Measurements from ENCODE around the gene CENPK. TPM values are rescaled to one million over a fixed set of nuclear protein-coding genes. Genes with fewer than 3 reads are reported as not detected.
"Not testable (repeated sequence)": the region's sequence is repeated elsewhere in the genome, so short reads cannot be mapped to it uniquely, and the experiment has no call there.

CENPK gene, protein sequence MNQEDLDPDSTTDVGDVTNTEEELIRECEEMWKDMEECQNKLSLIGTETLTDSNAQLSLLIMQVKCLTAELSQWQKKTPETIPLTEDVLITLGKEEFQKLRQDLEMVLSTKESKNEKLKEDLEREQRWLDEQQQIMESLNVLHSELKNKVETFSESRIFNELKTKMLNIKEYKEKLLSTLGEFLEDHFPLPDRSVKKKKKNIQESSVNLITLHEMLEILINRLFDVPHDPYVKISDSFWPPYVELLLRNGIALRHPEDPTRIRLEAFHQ
- total RNA-seq = 4.4 and 12.4 TPM in 2 replicates

DNA sequence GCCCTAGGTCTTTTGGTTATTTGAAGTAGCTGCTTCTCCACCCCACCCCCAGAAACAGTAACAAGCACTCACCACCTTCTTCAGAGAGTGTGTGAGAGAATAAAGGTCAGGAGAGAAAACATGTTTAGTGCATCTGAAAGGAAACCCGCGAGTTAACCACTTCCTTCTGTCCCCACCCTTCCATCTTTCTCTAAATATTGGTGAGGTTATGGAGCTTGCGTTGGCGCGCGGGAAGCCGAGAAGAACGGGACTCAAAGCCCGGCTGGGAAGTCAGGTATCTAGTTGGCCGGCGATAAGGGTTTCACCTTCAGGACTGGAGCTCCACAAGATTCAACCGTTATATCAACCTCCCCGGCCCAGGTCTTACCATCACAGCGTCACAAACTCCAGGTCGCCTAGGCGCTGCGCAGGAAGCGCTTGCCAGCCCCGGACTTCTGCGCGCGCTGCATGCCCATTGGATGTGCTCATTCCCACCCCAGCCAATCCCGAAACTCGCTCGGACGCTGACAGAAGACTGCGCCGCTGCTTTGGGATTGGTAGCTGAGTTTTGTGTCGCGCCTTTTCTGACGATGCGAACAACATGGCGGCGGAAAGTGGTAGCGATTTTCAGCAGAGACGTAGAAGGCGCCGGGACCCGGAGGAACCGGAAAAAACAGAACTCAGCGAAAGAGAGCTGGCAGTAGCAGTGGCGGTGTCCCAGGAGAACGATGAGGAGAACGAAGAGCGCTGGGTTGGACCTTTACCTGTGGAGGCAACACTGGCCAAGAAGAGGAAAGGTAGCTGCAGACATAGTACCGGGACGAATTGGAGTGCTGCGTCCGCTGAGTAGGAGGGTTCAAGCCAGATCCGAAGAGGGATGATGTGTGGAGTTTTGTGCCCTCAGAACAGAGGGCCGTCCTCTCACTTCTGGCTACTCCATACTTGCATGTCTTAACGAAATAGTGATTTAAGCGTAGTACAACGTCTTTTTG, at the start of gene CENPK, which contains the start of gene PPWD1:
Gene CENPK (minus strand): TSS at position 438 of the 971 bp plus-strand sequence. CDS start 8,261 bp downstream, outside the sequence.
Gene PPWD1 (plus strand): TSS at position 566 of the 971 bp plus-strand sequence. CDS start 15 bp downstream, at position 581.
- DNase-seq (ENCODE audit: extremely low read depth, low read depth, low spot score) = peak; percentile 83

DNA sequence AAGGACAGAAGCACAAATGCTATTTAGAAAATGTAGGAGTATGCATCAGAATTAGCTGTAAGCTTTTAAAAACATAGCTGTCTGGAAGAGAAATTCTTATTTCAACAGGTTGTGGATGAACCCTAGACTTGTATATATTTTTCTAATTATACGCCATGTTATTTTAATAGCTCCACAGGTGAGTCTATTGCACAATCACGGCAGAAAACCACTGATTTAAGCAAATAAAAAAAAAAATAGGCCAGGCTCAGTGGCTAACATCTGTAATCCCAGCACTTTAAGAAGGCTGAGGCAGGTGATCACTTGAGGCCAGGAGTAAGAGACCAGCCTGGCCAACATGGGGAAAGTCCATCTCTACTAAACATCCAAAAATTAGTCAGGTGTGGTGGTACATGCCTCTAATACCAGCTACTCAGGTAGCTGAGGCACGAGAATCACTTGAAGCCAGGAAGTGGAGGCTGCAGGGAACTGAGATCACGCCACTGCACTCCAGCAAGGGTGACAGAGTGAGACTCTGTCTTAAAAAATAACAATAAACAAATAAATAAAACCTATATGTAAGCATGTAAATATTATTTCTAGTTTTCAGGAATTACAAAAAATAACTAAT, 49.4 kb upstream of the CENPK start:
- DNase-seq (ENCODE audit: extremely low read depth, low read depth, low spot score) = no peak

DNA sequence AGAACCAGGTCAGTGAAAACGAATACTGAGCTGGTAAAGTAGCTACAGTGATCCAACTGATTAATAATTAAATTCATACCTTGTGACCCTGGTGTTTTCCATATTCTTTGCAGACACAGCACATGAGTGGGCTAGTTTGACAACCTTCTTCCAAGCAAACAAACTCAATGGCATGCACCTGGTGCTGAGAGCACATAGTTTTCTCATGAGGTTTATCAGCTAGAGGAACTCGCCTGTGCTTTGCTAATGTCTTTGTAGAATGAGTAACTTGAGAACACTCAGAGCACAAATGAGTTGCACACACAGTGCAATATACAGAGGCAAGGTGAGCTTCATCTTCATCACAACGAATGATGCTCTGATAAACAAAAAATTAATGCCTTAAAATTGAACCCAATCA, 48.6 kb upstream of the CENPK start:
- DNase-seq (ENCODE audit: extremely low read depth, low read depth, low spot score) = no peak

DNA sequence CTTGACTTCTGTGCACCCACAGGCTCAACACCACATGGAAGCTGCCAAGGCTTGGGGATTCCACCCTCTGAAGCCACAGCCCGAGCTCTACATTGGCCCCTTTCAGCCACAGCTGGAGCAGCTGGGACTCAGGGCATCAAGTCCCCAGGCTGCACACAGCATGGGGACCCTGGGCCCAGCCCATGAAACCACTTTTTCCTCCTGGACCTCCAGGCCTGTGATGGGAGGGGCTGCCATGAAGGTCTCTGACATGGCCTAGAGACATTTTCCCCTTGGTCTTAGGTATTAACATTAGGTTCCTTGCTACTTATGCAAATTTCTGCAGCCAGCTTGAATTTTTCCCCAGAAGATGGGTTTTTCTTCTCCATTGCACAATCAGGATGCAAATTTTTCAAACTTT, 38.8 kb upstream of the CENPK start:
- not testable (repeated sequence) for DNase-seq (ENCODE audit: extremely low read depth, low read depth, low spot score)

DNA sequence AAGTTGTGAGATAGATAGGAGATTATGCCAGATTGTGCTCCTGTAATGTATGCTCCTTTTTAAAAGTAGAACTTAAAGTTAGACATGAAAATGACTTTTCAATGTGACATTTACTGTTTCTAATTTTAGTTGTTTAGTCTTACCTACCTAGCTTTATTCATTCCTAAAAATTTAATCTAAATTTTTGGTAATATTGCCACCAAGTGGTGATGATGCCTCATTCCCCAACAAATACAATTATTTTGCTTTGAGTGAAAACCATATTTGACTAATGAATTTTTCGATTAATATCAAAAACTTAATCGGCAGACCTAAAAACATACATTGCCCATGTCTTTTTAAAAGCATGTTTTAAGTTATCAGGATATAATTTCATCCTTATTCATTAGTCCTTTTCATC, 25.7 kb upstream of the CENPK start:
- no peak for DNase-seq (ENCODE audit: extremely low read depth, low read depth, low spot score)

DNA sequence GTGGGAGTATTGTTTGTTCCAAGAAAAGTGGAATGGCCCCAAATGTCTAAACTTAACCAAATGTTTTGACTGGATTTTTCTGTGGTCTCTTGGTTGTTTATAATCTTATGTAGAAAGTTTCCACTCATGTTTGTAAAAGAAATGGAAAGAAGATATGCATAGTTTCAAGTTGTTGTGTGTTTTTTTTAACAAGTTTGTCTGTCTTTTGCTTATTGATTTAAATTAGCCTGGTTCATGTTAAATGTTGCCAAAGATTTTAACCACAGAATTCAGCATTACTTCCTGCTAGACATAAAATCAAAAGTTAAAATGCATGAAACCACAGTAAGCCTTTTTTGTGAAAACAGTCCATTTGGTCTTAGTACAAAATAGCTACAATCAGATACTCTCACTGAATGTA, 14.2 kb upstream of the CENPK start:
- DNase-seq (ENCODE audit: extremely low read depth, low read depth, low spot score) = no peak

DNA sequence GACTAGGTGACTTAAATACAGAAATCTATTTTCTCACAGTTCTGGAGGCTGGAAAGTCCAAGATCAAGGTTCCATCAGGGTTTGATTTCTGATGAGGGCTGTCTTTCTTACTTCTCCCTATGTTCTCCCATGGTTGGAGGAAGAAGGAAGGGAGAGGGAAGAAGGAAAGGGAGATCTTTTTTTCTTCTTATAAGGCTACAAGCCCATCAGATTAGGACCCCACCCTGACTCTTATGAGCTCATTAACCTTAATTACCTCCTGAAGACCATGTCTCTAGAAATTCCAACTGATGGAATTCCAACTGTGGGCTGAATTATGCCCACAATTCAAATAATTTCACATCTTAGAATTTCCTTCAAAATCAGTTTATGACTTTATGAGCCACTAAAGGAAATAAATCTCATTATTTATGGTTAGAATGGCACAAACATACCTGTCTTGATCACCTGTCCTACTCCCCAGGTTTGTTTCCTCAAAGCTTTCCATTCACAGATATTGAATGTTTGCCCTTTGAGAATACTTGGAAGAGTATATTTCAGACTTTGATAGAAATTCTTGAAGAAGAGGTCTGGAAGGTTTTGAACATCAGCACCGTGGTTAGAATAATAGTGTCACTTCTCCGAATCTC, 7.7 kb upstream of the CENPK start:
- no peak for DNase-seq (ENCODE audit: extremely low read depth, low read depth, low spot score)

DNA sequence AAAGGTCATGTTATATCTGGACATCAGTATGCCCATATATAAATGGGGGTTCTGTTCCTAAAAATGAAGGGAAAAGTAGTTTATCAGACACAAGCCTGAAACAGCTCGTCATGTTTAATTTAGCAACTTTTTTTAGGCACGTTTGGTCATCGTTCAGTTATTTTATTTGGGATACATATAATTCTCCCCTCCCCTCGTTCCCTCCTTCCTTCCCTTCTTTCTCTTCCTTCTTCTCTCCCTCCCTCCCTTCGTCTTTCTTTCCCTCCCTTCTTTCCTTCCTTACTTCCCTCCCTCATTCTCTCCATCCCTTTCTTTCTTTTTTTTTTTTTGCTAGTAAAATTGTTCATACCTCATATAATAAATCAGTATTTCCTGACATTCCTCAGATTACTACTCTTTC, 3.5 kb upstream of the CENPK start:
- DNase-seq (ENCODE audit: extremely low read depth, low read depth, low spot score) = no peak

DNA sequence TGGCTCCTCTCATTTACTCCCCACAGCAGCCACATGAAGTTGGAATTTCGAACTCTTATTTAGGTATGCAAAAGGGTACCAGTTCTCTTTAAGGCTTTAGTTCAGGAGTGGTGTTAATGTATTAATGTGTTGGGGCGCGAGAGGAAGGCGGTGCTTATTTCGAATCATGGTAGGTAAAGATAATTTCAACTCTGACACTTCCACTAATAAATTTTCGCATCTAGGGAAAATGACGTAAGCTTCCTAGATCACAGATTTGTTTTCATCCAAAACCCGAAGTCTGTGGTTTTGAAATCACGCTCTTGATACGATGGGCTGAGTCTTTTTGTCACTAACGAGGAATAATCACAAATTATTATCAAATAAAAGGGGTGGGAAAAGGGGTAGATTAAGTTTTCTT, 809 bp upstream of the CENPK start:
- no peak for DNase-seq (ENCODE audit: extremely low read depth, low read depth, low spot score)

DNA sequence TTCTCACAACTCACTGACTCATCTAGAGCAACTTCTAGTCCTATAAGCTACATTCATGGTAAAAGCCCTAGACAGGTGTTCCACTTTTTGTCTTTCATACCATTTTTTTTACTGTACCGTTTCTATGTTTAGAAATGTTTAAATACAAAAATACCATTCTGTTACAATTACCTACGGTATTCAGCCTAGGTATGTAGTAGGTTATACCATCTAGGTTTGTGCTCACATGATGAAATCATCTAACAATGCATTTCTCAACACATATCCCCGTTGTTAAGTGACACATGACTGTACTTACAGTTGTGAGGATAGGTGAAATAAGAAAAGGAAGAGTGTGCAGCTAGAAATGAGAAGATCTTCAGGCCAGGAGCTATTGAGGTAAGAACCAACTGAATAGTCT, 6.2 kb downstream of the CENPK start:
- DNase-seq (ENCODE audit: extremely low read depth, low read depth, low spot score) = no peak

DNA sequence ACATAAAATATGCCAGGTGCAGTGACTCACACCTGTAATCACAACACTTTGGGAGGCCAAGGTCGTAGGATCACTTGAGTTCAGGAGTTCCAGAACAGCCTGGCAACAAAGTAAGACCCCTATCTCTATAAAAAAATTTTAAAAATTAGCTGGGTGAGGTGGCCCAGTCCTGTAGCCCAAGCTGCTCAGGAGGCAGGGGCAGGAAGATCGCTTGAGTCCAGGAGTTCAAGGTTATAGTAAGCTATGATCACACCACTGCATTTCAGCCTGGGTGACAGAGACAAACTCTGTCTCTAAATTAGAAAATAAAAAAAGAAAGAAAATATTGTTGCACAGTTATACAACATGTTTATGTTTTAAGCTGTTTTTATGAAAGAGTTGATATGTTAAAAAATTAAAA, 6.8 kb downstream of the CENPK start:
- no peak for DNase-seq (ENCODE audit: extremely low read depth, low read depth, low spot score)

DNA sequence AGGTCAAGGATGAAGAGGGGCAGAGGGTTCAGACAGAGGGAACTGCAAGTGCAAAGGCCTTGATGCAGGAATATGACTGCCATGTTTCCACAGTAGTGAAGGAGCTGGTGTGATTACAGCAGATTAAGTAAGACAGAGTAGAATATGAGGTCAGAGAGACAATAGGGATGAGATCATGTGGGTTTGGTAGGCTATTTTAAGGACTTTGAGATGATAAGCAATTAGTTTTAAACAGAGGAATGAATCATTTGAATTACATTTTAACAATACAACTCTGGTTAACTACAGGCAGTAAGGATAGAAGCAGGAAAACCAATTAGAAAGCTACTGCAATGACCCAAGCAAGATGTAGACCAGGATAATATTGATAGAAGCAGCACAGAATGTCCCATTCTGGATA, 7.7 kb downstream of the CENPK start:
- no peak for DNase-seq (ENCODE audit: extremely low read depth, low read depth, low spot score)

DNA sequence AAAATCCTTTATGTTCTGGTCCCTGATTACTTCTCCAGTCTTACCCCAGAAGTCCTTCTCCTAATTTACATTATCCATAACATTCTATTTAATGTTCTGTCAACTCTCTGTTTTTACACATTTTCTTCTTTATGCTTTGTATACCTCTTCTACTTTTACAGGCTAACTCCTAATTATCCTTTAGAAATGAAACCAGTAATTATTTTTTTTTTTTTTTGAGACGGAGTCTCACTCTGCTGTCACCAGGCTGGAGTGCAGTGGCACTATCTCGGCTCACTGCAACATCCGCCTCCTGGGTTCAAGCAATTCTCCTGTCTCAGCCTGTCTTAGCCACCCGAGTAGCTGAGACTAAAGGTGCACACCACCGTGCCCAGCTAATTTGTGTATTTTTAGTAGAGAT, 9.0 kb downstream of the CENPK start:
- DNase-seq (ENCODE audit: extremely low read depth, low read depth, low spot score) = no peak

DNA sequence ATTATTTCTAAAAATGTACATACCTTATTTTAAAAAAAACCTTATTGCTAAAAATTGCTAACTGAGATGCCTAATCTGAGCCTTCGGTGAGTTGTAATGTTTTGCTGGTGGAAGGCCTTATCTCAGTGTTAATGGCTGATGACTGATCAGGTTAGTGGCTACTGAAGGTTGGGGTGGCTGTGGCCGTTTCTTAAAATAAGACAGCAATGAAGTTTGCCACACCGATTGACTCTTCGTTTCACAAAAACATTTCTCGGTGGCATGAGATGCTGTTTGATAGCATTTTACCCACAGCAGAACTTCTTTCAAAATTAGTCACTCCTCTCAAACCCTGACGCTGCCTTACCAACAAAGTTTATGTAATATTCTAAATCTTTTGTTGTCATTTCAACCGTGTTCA, 14.7 kb downstream of the CENPK start:
- no peak for DNase-seq (ENCODE audit: extremely low read depth, low read depth, low spot score)

DNA sequence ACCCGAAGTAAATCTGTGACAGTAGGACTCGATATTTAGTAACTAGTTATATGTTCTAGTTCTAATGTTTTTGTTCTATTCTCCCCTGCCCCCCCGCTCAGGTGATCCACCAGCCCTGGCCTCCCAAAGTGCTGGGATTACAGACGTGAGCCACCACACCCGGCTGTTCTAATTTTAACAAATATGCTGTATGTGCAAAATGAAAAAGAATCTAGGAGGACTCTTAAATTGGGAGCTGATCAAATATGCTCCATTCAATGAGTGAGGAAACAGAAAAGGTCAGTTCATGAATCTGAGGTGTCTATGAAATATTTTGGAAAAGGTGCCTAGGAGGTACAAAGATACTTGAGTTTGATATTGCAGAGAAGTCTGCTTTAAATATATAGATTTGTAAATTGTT, 16.8 kb downstream of the CENPK start:
- DNase-seq (ENCODE audit: extremely low read depth, low read depth, low spot score) = no peak

DNA sequence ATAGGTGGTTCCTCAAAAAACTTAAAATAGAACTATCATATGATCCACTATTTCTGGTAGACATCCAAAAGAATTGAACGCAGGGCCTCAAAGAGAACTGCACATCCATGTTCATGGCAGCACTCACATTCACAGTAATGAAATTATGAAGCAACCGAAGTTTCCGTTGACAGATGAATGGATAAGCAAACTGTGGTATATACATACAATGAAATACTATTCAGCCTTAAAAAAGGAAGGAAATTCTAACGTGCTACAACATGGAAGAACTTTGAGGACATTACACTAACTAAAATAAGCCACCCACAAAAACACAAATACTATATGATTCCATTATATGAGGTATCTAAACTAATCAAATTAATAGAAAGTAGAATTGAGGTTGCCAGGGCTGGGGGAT, 18.5 kb downstream of the CENPK start:
- no peak for DNase-seq (ENCODE audit: extremely low read depth, low read depth, low spot score)

DNA sequence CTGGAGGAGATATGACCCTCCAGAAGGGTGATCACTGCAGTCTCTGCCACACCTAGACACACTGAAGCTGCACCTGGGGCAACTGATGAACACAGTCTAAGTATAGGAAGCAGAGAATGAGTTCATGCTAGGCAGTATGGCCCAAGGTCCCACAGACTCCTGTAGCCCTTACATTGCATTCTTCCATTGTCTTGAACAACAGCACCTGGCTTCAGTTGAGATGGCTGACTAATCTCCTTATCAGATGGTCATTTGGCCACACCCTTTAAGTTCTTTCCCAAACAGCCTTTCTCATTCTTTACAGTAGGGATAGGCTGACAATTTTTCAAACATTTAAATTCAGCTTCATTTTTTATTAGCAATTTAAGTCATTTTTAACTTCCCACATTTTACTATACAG, 23.1 kb downstream of the CENPK start:
- DNase-seq (ENCODE audit: extremely low read depth, low read depth, low spot score) = no peak

DNA sequence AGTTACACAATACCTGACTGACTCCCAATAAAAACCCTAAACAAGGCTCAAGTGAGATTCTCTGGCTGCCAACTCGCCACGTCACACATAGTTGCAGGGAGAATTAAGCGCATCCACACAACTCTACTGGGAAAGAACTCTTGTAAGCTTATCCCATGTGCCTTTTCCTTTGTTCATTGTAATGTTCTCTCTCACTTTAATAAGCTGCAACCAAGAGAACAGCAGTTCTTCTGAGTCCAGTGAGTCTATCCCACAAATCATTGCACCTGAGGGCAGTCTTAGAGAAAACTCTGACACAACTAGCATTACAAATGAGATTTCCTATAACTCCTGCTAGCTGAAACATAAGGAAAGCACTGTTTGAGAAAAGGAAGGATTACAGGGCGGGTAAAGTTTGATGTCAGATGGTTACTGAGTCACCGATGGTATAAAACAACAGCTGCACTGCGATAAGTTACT, 27.4 kb downstream of the CENPK start:
- no peak for DNase-seq (ENCODE audit: extremely low read depth, low read depth, low spot score)

DNA sequence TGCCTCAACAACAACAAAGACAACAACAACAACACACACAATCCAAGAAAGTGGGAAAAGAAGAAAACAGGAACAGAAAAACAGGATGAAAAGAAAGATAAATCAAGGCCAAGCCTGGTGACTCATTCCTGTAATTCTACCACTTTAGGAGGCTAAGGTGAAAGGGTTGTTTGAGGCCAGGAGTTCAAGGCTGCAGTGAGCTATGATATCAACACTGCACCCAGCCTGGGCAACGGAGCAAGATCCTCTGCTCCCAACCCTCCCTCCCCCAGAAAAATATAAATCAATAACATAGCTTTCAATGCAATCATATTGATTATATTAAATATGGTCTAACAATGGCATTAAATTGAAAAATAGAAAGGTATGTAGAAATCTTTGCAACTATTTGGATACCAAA, 32.1 kb downstream of the CENPK start:
- DNase-seq (ENCODE audit: extremely low read depth, low read depth, low spot score) = no peak

DNA sequence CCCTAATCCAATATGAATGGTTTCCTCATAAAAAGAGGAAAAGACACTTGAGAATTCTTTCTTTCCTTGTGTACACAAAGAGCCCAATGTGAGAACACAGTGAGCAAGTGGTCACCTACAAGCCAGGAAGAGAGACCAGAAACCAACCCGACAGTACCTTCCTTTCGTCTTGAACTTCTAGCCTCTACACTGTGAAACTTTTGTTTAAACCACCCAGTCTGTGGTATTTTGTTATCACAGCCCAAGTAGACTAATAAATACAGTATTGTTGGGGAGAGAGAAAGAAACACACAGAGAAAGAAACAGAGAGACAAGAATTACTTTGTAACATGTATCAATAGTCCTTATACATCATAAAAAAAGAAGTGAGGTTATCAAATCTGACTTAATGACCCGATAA, 37.2 kb downstream of the CENPK start:
- no peak for DNase-seq (ENCODE audit: extremely low read depth, low read depth, low spot score)

Measured in glomerular endothelial cell (primary cell).